Left lung (tissue), 10 donors: Measurements from ENCODE around the gene ENOX1. TPM values are rescaled to one million over a fixed set of nuclear protein-coding genes. Genes with fewer than 3 reads are reported as not detected.

ENCODE experiments used
- ATAC-seq: fragments of 200-7000 bp; cut with Tn5 transposase; one replicate; pipeline ENCODE4 v1.9.1; 2020; ENCODE audit warnings: moderate library complexity
- DNase-seq, 4 donors: peaks; one replicate each; pipeline ENCODE4 v3.0.0-alpha.2; 2013 to 2020
- H3K27ac ChIP-seq, 2 donors: fragments of 200-600 bp; sonication (generic) in 1 of 2; one replicate each; pipeline versions ENCODE4 v1.5.0 to v1.8.0; 2020 to 2021
- H3K27me3 ChIP-seq, 2 donors: fragments of 200-600 bp; sonication (generic) in 1 of 2; one replicate each; pipeline versions ENCODE4 v1.5.0 to v1.8.0; 2020 to 2021
- H3K36me3 ChIP-seq, 2 donors: fragments of 200-600 bp; sonication (generic) in 1 of 2; one replicate each; pipeline versions ENCODE4 v1.5.0 to v1.8.0; 2020 to 2021
- H3K4me1 ChIP-seq, 2 donors: fragments of 200-600 bp; one replicate each; pipeline ENCODE4 v1.8.0; 2021
- H3K4me3 ChIP-seq, 2 donors: fragments of 200-600 bp; sonication (generic) in 1 of 2; one replicate each; pipeline versions ENCODE4 v1.5.0 to v1.8.0; 2020 to 2021; ENCODE audit warnings: mild to moderate bottlenecking in 1 of 2
- H3K9me3 ChIP-seq, 2 donors: fragments of 200-600 bp; sonication (generic) in 1 of 2; one replicate each; pipeline versions ENCODE4 v1.5.0 to v1.8.0; 2020 to 2021
- CTCF ChIP-seq, 2 donors: fragments of 200-600 bp; sonication (generic) in 1 of 2; IDR thresholded peaks; one replicate each; pipeline versions ENCODE4 v1.5.0 to v1.8.0; 2021; ENCODE audit warnings: antibody characterized with exemption in 2 of 2
- intact Hi-C, 2 donors: fragments of 100-400 bp; cut with DNase I; formaldehyde crosslinking; loops; one replicate each; pipeline versions ENCODE4 v1.11.2 to v1.14.2; 2022
- polyA plus RNA-seq, 6 donors: library from polyadenylated mRNA; unstranded; fragments of 120-200 nt; gene quantifications; one replicate each; pipeline ENCODE4 v1.2.1, GENCODE V29; 2013; ENCODE audit not compliant: insufficient read length in 6 of 6
- total RNA-seq, 2 donors: library from RNA; stranded (reverse); fragmentation: NEBNext Ultra II Directional; extraction: Animal tissue kit (Norgen Biotek cat#: 25700); gene quantifications; one replicate each; pipeline ENCODE4 v1.2.1, GENCODE V29; 2021
- donor health status: DM: no; HTN: yes; CAD: no.
- donor health status: DM: no; HTN: no; CAD: no.

ENOX1 gene
- total and polyA plus RNA-seq, 8 donors: 1.5 to 9.0 (median 6.8) TPM

GRCh38 chr13:43289470-43290255, 497.1 kb downstream of the ENOX1 start:
- no peaks in the 10 kb centered on the region for H3K4me1 ChIP-seq
- no peak overlapping the region for H3K27ac ChIP-seq
- no peak overlapping the region for H3K4me3 ChIP-seq
- DNase-seq: no peak
- H3K9me3 ChIP-seq: no peaks in the 10 kb centered on the region
- no peaks in the 10 kb centered on the region for H3K27me3 ChIP-seq
- TF ChIP-seq CTCF (IDR thresholded peaks at IDR 0.05): no peak
- ATAC-seq: no peak
- intact Hi-C loops: no loop called here
- no peaks in the 10 kb centered on the region for H3K36me3 ChIP-seq

- intact Hi-C loops: no loop called here
- no peak overlapping the region for H3K27ac ChIP-seq
- no peak overlapping the region for H3K4me3 ChIP-seq
- ATAC-seq (no peak), DNase-seq (no peak)
- no peaks in the 10 kb centered on the region for H3K36me3 ChIP-seq
- no peaks in the 10 kb centered on the region for H3K27me3 ChIP-seq
- TF ChIP-seq CTCF (IDR thresholded peaks at IDR 0.05): no peak
- H3K4me1 ChIP-seq: no peaks in the 10 kb centered on the region
- H3K9me3 ChIP-seq: no peaks in the 10 kb centered on the region
Observed at GRCh38 chr13:43286751-43287150, 500.0 kb downstream of the ENOX1 start.

- intact Hi-C loops: no loop called here
- TF ChIP-seq CTCF (IDR thresholded peaks at IDR 0.05): no peak
- Histone ChIP-seq H3K36me3 (no peaks in the 10 kb centered on the region), H3K27me3 (no peaks in the 10 kb centered on the region), H3K4me3 (no peak overlapping the region), H3K4me1 (no peaks in the 10 kb centered on the region), H3K9me3 (no peaks in the 10 kb centered on the region), H3K27ac (no peak overlapping the region)
- no peak for ATAC-seq
- DNase-seq: peak in 1 of 4 donors; percentile 32
Observed at GRCh38 chr13:43285933-43286597, 500.7 kb downstream of the ENOX1 start.

- H3K36me3 ChIP-seq: no peaks in the 10 kb centered on the region
- H3K27me3 ChIP-seq: no peaks in the 10 kb centered on the region
- no peaks in the 10 kb centered on the region for H3K9me3 ChIP-seq
- DNase-seq (no peak), ATAC-seq (no peak)
- intact Hi-C loops: no loop called here
- H3K27ac ChIP-seq: no peak overlapping the region
- no peak overlapping the region for H3K4me3 ChIP-seq
- TF ChIP-seq CTCF (IDR thresholded peaks at IDR 0.05): no peak
- no peaks in the 10 kb centered on the region for H3K4me1 ChIP-seq
Observed at GRCh38 chr13:43284162-43284561, 502.6 kb downstream of the ENOX1 start.

GRCh38 chr13:43279696-43280095, 507.1 kb downstream of the ENOX1 start:
- H3K27ac ChIP-seq: no peak overlapping the region
- no peak for TF ChIP-seq CTCF (IDR thresholded peaks at IDR 0.05)
- H3K27me3 ChIP-seq: no peaks in the 10 kb centered on the region
- no peaks in the 10 kb centered on the region for H3K36me3 ChIP-seq
- no peaks in the 10 kb centered on the region for H3K9me3 ChIP-seq
- DNase-seq (no peak), ATAC-seq (no peak)
- H3K4me3 ChIP-seq: no peak overlapping the region
- H3K4me1 ChIP-seq: no peaks in the 10 kb centered on the region
- intact Hi-C loops: no loop called here
